ENCODE results near the gene BCL11B.

GRCh38 chr14:99173086-99173485 is 98.9 kb downstream of the BCL11B start:
- TF ChIP-seq POLR2A (IDR thresholded peaks at IDR 0.05; ENCODE audit: low read length) (no peak), GATA1 (IDR thresholded peaks at IDR 0.05; ENCODE audit: low read depth, low read length) (no peak)

Measured in erythroblast (primary cell).